Activated CD8-positive, alpha-beta memory T cell treated with anti-CD3 and anti-CD28 coated beads, Interleukin-2, amount 50 U/mL, for 1 hour (primary cell): ENCODE measurements around the gene NFU1.
"Not testable (repeated sequence)": the region's sequence is repeated elsewhere in the genome, so short reads cannot be mapped to it uniquely, and the experiment has no call there.

Source experiments
- DNase-seq: peaks from one replicate; pipeline ENCODE4 v3.0.0-alpha.2; 2020; ENCODE audit errors: extremely low read depth

NFU1 gene

GRCh38 chr2:69450735-69451416 lies 13.6 kb upstream of the NFU1 start:
- DNase-seq: no peak

- DNase-seq: no peak
These were observed 12.7 kb upstream of the NFU1 start for GRCh38 chr2:69449906-69450305.

DNA sequence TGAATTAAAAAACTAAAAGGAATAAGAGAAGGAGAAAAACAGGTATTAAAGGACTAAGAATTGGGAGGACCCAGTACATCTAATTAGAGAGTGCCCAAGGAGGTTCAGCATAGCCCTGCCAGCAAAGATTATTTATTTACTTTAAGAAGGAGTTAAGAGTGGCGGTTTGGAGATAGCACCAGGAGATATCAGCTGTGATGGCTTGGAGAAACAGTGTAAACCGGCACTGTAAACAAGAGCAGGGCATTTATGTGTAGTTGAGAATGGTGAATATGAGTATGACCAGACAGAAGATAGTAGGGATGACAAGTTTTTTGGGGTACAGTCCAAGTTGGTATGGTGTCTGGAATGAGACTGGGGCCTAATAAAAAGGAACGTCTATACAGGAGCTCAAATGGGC lies 6.4 kb upstream of the NFU1 start:
- not testable (repeated sequence) for DNase-seq

DNA sequence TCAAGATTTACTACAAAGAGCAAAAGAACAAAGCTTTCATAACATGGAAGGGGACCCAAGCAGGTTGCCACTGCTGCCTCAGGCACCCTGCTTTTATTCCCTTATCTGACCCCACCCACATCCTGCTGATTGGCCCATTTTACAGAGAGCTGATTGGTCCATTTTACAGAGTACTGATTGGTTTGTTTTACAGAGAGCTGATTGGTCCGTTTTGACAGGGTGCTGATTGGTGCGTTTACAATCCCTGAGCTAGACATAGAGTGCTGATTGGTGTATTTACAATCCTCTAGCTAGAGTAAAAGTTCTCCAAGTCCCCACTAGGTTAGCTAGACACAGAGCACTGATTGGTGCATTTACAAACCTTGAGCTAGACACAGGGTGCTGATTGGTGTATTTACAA lies 2.3 kb upstream of the NFU1 start:
- DNase-seq: not testable (repeated sequence)

DNA sequence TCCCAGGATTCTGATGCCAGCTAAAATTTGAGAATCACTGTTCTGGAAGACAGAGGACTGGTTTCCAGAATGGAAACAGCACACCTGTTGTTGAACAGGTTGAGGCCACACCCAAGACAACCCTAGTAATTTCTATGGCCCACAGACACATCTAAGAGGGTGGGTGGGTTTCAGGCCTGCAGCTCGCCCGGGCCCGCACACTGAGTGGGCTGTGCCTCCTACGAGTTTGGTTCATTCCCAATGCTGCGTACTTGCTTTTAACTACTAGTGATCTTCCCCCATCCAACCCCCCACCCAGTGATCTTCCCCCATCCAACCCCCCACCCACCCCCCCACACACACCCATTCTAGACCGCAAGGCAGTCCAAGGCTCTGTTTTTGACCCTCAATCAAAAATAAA lies 1.3 kb upstream of the NFU1 start:
- no peak for DNase-seq

DNA sequence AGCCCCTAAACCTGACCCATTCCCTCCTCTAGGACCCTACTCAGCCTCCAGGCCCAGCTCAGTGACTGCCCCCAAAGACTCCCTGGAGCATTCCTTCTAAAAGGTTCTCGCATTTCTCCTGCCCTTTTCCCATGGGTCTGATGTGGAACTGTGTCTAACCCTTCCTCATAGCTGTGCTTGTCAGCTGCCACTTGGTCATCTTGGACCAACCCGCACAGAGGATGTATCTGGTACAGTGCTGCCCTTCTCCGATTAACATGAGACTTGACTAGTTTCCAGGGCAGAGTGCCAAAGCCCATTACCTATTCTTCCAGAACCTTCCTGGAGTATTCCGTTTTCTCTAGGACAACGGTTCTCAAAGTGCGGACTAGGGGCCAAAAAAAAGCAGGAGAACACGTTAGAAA lies 518 bp upstream of the NFU1 start:
- no peak for DNase-seq

DNA sequence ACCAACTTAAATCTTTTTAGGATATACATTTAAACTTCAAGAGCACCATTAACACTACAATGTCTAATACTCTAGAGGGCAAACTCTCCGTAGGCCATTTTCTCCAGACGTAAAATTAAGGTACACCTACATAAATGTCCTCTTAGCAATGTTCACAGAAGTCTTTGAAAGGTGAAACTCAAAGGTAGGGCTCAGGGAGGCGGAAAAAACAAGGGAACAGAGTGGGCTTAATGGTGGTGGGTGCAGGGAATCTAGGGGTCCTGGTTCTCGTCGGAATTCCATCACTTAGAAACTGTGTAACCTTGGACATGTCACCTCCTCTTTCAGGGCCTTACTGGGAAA lies 668 bp downstream of the NFU1 start:
- DNase-seq: no peak

- no peak for DNase-seq
These were observed 2.5 kb downstream of the NFU1 start for GRCh38 chr2:69434753-69435152.

DNA sequence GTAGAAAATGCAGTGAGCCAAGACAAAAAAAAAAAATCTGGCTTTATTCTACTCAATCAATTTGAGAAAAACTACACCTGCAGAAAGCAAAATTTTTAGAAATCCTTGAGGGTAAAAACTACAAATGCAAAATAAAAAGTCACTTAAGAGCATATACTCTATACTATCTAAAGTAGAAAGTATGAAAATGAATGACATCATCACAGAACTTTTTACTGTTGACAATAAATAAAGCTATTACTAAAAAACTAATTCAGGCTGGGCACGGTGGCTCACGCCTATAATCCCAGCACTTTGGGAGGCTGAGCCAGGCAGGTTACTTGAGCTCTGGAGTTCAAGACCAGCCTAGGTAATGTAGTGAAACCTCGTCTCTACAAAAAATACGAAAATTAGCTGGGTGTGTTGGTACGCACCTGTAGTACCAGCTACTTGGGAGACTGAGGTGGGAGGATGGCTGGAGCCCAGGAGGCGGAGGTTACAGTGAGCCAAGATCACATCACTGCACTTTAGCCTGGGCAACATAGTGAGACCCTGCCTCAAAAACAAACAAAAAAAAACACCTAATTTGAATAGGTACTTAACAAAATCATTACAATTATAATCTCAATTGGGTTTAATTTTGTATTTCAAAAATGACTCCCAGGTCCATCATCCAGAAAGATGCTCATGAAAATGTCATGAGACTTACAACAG lies 7.6 kb downstream of the NFU1 start:
- no peak for DNase-seq

DNA sequence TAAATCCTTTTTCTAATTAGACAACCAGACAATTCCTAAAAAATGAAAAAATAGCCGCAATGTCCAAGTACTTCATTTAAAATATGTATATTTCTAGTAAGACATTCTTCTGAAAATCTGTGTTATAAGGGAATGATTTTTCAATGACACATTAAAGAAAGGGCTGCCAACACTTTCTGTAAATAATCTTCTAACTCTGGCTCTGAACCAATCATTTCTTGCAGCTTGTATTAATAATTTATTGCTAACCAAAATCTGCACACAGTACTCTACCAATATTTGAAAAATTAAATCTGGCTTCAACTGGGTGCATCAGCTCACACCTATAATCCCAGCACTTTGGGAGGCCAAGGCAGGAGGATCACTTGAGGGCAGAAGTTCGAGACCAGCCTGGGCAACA lies 8.3 kb downstream of the NFU1 start:
- no peak for DNase-seq

- DNase-seq: no peak
These were observed 12.8 kb downstream of the NFU1 start for GRCh38 chr2:69424419-69424818.

- no peak for DNase-seq
These were observed 15.0 kb downstream of the NFU1 start for GRCh38 chr2:69422198-69422597.

GRCh38 chr2:69419111-69419510 lies 18.1 kb downstream of the NFU1 start:
- not testable (repeated sequence) for DNase-seq

DNA sequence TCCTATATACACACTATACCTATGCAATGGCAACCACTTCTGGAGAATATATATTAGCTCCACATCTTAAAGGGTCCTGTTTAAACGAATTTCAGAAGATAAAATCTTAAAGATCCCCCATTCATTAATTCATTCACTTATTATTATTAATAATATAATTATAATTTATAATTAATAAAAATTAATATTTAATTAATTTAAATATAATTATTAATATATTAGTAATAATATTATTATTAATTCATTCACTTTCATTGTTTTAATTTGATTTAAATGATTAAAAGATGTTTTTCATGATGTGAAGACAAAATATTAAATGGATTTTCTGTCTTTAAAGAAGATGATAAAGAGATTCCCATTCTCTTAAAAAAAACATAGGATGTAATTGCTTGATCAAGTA lies 21.1 kb downstream of the NFU1 start:
- no peak for DNase-seq

DNA sequence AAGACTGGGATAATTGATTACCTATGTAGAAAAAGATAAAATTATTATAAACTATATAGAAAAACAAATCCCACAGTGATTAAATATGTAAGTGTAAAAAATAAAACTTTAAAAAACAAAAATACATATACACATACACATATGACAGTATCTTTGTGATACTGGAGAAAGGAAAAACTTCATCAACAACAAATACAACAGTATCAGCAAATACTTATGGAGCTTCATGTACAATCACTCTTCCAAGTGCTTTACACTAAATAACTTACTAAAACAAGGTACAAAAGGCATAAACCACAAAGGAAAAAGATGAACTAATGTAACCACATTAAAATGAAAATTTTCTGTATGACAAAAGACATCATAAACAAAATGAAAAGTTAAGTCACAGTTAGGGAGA lies 26.1 kb downstream of the NFU1 start:
- DNase-seq: no peak

- no peak for DNase-seq
These were observed 31.9 kb downstream of the NFU1 start for GRCh38 chr2:69405306-69405705.

GRCh38 chr2:69400121-69400520 lies 37.1 kb downstream of the NFU1 start:
- no peak for DNase-seq

DNA sequence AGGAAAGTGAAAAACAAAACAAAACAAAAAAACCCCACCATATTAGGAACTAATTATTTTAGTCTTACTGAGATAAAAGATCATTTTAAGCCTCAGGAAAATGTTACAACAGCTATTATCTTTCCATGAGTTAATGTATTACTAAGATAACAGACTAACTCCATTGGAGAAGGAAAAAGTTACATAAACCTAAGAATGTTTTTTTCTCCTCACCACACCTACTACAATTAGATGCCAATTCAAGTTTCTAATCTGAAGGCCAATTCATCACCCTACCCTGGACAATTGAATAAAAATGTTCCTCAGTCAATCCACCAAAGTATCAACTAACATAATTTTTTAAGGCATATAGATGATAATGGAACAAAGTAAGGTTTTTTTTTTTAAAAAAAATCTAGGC lies 40.0 kb downstream of the NFU1 start:
- no peak for DNase-seq

GRCh38 chr2:69395866-69396265 lies 41.4 kb downstream of the NFU1 start:
- no peak for DNase-seq

DNA sequence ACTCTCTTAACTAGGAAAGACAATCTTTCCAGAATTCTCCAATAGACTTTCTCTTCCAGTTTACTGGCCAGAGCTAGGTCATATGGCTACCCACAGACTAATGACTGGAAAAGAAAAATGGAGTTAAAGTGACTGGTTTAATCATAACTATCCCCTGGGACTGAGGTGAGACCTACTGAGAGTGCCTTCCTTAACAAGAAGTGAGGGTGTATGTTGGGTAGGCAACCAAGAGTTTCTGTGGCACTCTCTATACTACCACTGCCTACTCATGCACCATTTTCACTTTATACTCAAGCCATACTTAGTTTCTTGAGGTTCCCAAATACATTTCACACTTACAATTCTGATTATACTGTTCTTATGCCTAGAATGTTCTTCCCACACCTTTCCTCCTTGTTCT lies 43.3 kb downstream of the NFU1 start:
- DNase-seq: no peak

GRCh38 chr2:69390471-69390870 lies 46.8 kb downstream of the NFU1 start:
- DNase-seq: no peak

DNA sequence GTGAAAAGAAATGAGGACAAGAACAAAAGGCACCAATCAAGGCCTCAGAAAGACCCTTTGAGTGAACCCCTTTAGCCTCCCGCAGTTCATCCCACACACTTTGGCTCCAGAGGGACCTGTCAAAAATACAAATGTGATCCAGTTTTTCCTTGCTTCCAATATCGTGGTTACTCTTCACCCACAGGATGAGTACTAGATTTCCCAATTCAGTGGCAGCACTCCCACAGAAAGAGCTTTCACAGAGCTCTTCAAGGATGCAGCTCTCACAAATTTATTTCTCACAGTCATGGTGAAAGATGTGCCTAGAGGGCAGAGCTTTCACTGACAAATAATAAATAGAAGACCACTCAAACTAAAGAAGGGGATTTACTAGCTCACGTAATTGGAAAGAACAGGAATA lies 47.2 kb downstream of the NFU1 start:
- DNase-seq: no peak

DNA sequence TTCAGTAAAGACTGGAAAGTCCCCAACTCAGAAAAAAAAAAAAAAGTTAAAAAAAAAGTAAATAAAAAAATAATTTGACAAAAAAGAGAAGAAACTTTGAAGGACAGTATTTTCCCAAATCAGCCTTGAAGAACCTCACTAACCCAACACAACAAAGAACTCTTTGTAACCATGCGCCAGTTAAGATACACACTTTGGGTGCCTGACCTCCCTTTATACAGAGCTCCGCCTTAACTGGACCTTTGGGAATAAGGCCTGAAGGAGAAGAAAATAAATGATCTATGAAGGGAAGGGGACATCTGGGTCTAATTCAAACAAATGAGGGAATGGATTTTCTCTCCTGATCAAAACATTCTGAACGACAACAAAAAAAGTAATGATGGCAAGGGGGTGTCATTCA lies 48.0 kb downstream of the NFU1 start:
- no peak for DNase-seq
